OCI-M2 (cell line): ENCODE data around the gene HEPHL1.

Experiments used
- DNase-seq: peaks from one replicate; lab custom pipeline; 2025; ENCODE audit not compliant: unreplicated experiment; lab: John Stamatoyannopoulos, UW

The HEPHL1 gene

GRCh38 chr11:94023856-94024255 is 2.7 kb downstream of the HEPHL1 start:
- DNase-seq, result no peak

- no peak for DNase-seq
Measured at GRCh38 chr11:94024547-94024946, 3.4 kb downstream of the HEPHL1 start.

- DNase-seq, result no peak
Measured at GRCh38 chr11:94025690-94026394, 4.7 kb downstream of the HEPHL1 start.

DNA sequence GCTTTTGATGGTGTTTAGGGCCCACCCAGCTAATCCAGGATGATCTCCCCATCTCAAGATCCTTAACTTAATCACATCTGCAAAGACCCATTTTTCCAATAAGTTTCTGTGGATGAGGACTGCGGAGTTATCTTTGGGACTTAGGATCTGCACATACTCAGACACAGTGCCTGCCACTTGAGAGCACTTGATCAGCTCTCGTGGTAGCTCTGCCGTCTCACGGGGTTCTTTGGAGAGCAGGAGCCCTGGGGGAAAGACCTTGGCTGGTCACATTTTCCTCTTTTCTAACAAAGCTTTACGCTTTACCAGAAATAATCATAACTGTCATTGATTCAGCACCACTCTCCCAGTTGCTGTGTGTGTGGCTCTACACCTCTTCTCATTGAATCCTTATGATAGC is 6.1 kb downstream of the HEPHL1 start:
- DNase-seq, result no peak

DNA sequence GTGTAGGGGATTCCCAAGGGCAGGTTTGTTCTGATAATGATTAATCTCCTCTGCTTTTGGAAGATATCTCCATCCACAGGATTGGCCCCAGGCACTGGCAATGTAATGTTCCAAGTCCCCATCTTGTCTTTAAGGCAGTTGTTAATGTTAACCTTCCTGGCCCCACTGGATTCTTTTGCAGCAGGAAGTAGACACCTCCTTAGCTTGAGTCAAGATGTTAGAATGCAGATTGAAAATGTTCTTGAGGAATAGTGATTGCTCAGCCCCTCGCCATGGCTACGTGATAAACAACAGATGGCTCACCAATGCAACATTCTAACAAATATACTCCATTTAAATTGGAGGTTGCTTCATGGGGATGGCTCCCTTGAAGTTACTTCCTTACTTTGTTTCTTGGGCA is 7.3 kb downstream of the HEPHL1 start:
- no peak for DNase-seq

- DNase-seq, result no peak
Measured at GRCh38 chr11:94030059-94030458, 8.9 kb downstream of the HEPHL1 start.

- DNase-seq, result no peak
Measured at GRCh38 chr11:94031625-94032024, 10.5 kb downstream of the HEPHL1 start.

- no peak for DNase-seq
Measured at GRCh38 chr11:94032066-94032465, 10.9 kb downstream of the HEPHL1 start.

- no peak for DNase-seq
Measured at GRCh38 chr11:94032725-94033124, 11.6 kb downstream of the HEPHL1 start.

DNA sequence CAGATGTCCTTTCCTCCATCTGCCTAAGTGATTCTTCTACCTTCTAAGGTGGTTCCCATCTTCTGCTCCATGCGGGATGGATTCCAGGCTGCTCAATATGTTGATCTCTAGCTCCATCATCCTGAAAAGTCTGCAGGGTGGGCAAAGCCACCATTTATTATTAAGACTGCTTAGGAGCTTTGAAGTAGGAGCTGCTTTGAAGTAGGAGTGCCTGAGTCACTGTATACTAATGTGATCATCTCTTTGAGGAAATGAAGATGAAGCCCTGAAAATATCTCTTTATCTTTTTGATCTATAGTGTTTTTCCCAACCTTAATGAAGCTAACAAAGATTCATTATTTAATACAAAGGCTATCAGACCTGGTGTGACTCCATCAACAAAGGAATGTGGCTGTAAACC is 13.1 kb downstream of the HEPHL1 start:
- no peak for DNase-seq

GRCh38 chr11:94036096-94036495 is 14.9 kb downstream of the HEPHL1 start:
- no peak for DNase-seq

DNA sequence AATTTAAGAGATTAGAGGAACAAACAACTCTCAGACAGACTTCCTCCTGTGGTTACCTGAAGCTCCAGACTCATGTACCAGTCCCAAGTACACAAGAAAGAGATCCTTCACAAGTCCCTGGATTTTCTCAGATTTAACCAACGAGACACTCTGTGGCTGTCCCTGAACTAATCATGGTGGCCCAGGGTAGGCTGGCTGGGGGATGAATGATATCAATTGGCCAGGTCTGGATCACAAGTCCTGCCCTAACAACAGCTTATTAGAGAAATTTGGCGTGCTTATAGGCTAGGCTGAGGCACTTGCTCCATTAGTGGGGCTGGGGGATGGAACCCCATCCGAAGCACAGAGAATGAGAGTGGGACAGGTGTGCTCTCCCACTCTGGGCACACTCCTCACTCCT is 22.1 kb downstream of the HEPHL1 start:
- DNase-seq, result no peak

GRCh38 chr11:94046796-94047195 is 25.6 kb downstream of the HEPHL1 start:
- DNase-seq, result no peak

- no peak for DNase-seq
Measured at GRCh38 chr11:94048032-94048709, 27.0 kb downstream of the HEPHL1 start.

DNA sequence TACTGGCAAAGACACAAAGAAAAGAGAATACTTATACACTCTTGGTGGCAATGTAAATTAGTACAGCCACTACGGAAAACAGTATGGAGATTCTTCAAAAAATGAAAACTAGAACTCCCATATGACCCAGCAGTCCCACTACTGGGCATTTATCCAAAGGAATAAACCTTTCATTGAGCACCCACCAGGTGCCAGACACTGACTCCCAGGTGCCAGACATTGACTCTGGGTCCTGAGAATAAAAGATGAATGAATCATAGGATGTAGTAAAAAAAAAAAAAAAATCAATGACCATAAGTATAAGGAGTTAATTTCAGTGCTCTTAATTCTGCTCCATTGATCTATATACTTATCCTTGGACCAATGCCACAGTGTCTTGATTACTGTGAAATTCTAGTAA is 28.2 kb downstream of the HEPHL1 start:
- no peak for DNase-seq

DNA sequence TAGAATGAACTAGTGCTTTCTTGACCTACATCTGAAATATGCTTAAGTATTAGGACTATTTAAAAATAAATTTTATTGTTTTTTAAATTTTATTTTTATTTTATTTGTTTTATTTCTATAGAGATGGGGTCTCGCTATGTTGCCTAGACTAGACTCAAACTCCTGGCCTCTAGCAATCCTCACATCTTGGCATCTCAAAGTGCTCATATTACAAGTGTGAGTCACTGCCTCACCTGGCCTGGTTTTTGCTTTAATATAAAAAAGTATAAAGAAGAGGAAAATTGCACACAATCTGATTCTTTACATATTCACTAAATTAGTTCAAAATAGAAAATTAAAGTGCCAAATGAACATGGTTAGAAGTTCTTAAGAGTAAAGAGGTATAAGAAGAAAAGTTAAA is 37.5 kb downstream of the HEPHL1 start:
- no peak for DNase-seq

GRCh38 chr11:94059065-94059464 is 37.9 kb downstream of the HEPHL1 start:
- DNase-seq, result no peak

- no peak for DNase-seq
Measured at GRCh38 chr11:94060401-94060800, 39.2 kb downstream of the HEPHL1 start.

DNA sequence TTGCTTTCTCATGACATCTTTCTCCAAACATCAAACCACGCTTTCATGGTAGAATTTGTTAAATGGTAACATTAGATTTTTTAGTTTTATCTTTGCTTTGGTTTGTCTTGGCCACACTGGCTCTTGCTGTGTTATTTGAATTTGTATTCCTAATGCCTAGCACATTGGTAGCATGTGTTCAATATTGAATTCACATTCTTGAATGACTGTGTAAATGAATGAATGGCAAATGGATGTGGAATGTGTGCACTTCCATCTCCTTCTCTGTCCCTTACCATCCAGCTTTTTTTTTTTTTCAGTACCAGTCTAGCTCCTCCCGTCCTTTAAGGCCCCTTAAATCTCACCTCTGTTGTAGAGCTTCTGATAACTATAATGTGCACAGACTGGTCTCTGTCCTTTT is 41.2 kb downstream of the HEPHL1 start:
- no peak for DNase-seq

- DNase-seq, result no peak
Measured at GRCh38 chr11:94066901-94067429, 45.8 kb downstream of the HEPHL1 start.

GRCh38 chr11:94068764-94069163 is 47.6 kb downstream of the HEPHL1 start:
- no peak for DNase-seq

DNA sequence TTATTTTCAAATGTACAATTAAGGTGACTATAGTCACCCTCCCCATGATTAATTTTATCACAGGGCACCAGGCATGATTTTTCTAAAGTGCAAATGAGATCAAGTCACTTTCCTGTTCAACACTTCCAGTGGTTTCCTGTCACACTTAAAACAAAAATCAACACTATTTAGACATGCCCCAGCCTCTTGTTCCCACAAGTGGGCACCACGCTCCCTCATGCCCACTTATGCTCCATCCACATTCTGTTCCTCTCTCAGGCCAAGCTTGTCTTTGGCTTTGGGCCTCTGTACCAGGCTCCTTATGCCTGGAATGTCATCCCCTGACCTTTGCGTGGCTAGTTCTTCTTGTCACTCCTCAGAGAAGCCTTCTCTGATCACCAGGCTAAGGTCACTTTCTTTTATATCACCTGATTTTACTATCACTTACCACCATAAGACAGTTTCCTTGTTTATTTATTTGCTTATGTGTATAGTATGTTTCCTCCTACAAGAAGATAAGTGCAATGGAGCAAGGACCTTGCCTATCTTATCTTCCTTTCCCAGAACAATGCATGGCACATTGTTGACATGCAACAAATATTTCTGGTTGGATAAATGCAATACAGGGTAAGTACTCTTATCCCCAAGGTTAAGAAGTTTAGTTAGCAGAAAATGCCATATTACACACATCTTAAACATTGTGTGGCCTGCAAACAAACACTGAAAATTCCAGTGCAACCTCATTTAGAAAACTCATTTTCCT is 56.6 kb downstream of the HEPHL1 start:
- no peak for DNase-seq
